HG02798 (cell line): ENCODE measurements around the gene CEP128.
A peak's percentile ranks its signal among the peaks of the same experiment; 100 is the strongest.

Experiments
- ATAC-seq: cut with Tn5 transposase; IDR thresholded peaks from one replicate; pipeline ENCODE4 v1.9.1; 2021; ENCODE audit warnings: mild to moderate bottlenecking; ENCODE audit not compliant: unreplicated experiment, poor library complexity

CEP128 gene

DNA sequence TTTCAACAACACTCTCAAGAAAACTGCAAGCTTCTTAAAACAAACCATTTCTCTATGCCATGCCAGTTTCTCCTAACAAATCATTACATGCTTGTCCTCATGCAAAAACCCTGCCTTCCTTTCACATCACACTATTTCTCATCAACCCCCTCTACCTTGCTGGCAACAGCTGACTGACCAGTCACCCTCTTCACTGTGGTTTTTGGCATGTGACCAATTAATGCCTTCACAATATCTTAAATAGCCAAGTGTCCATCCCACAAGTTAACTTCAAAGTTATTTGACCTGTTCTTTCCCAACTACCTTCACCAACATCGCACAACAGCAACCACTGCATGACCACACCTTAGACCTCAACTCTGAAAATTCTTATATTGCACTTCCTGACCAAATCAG is 159.6 kb downstream of the CEP128 start:
- ATAC-seq = no peak

DNA sequence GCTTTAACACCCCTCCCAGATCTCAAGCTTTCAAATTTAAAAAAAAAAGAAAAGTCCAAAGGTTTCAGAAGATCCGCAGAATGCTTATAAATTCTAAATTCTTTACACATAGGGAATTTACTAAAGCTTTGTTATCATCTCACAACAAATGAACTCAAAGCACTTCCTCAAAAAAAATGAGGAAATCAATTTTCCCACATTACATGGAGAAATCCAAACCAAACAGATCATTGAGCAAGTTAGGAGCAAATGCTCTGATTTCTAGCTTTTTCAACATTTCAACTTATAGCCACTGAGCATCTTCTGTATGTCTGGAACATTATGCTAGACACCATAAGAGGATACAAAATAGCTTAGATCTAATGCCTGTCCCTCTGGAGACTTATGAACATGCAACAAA is 161.0 kb downstream of the CEP128 start:
- ATAC-seq = no peak

DNA sequence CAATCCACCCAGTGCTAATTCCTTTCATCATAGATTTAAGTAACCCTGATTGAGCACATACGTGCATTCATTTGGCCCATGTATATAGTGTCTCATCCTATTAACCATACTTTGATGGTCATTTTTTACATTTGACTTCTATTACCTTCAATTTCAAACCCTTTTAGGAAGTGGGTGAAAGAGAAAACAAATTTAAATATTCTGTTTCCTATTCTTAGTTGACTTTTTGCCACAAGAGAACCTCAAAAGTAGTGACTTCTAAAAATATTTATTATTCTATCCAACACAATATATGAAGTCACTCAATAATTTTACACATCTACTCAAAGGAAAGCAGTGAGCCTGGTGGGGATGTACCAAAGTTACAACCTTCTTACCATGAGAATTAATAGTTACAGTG is 164.9 kb downstream of the CEP128 start:
- ATAC-seq = peak; percentile 43

DNA sequence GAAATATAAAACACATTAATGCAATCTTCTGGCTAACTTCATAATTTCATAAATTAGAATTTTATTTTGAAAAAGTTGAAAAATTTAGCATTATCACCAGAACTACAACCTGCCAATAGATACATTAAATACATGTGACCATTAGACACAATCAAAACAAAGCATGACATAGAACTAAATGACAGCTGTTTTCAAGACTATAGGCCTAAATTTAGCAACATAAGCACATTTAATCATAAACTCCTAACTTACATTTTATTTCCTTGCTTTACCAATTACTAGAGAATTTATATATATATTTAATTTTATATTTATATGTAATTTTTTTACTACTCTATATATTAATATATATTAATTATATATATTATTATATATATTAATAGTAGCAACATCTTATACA is 165.4 kb downstream of the CEP128 start:
- ATAC-seq = no peak

DNA sequence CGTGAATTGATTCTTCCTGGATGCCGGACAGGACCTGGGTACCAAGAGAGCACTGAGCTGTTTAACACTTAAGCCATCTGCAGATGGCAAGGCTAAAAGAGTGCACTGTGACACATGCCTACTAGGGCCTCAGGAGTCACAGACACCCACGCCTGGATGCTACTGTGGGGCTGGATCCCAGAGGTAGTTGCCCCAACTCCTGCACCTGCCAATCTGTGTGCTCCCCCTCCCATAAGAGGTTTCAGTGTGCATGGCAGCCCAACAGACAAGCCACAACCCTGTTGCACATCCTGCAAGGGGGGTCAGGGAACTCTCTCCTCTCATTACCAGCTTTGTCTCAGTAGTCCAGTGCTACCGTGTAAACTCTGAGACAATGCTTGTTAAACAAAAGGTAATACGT is 169.0 kb downstream of the CEP128 start:
- no peak for ATAC-seq

DNA sequence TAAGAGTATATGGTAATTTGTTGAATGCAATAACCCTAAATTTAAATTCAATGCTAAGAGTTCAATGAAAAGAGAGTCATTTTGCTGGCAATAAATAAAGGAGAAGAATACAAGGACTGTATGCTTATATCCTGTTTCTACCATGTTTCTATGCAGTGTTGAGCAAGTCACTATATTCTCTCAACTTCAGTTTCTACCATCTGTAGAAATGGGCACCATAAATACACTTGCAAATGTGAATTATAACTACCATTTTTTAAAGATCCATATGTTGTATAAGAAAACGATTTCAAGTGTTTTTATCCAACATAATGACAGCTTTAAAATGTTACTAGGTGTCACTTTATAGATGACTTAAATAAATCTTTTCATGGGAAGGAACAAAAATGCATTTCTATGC is 170.3 kb downstream of the CEP128 start:
- ATAC-seq = no peak

DNA sequence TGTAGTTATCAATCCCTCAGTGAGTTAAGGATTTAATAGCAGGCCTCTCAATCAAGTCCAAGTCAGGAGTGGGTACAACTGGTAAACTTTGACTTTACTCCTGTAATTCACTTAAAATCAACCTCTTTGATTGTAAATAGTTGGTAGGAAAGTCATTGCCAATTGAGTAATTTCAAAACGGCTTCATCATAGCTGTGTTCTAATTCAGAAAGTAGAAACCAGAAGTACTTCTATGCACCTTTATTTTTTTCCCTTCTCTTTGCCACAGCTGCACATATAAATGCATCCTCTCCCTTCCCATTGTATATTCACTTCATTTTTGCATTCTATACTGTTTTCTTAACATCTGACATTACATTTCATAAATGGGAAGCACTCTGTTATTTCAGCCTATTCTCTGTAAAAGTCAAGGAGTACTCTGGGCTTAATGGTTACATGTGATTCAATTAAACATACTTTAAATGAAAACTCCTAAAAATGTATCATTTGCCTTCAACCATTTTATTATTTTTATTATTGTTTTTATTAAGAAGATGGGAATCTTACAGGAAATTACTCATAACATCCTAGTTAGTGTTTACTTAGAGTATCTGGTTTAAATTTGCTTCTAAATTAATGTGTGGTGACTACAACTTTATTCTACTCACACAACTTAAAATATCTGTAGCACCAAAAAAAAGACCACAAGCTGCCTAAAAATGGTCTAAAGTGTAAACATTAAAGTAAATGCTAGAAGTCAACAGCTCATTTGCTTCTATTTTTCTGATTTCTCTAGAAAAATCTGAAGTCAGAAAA is 171.2 kb downstream of the CEP128 start:
- no peak for ATAC-seq

DNA sequence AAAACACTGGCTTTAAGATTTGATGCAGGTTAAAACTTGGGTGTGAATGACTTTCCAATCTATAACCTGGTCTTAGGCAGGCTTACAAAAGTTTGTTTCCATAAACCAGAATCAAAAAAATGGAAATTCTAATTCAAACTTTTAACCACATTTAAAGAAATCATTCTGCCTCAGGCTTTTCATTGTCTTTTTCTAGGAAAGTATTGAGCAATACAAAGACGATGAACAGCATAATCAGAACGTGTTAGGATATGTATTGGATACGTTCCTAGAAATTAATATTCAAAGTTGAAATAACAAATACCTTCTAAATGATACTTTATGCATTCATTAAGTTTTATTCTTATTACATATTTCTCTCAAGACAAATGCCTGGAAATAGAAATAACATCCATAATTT is 172.9 kb downstream of the CEP128 start:
- no peak for ATAC-seq

DNA sequence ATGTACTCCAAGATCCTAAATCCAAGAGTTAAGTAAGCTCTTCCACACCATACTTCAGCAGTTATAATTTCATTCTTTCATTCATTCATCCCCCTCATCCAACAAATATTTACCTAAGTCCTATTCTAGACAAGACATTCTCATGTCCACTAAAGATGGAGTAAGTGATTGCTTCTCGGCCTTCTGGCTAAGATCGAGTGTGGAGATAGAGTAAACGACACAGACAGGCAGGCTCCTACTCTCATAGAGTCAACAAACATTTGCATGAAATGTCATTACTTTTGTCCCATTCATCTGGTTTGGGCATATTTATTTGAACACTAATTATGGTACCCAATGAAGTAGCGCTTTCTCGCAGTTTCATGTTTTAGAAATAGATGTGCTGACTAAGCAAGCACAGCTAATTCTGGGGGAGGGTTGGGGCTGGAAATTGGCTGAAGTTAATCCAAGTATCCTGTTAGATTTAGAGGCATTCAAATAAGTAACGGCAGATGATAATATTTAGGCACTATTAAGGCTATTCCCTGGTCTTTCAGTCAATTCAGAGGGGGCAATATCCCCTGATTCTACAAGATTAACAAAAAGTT is 176.5 kb downstream of the CEP128 start:
- no peak for ATAC-seq

DNA sequence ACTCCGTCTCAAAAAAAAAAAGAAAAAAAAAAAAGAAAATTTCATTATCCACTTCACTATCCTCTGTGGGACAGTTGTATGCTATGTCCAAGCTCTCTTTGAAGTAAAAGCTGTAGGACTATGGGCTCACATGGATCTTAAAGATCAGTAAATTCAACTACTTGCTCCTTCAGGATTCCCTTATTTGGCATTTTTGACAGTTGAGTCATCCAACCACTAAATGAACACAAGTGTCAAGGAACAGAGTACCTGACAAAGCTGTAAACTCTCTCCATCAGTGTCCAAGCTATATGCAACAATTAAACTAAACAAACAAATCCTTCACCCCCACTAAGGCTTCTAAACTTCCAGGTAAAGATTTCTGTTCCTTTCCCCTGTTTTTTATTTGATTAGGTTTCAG is 177.0 kb downstream of the CEP128 start:
- ATAC-seq = no peak

DNA sequence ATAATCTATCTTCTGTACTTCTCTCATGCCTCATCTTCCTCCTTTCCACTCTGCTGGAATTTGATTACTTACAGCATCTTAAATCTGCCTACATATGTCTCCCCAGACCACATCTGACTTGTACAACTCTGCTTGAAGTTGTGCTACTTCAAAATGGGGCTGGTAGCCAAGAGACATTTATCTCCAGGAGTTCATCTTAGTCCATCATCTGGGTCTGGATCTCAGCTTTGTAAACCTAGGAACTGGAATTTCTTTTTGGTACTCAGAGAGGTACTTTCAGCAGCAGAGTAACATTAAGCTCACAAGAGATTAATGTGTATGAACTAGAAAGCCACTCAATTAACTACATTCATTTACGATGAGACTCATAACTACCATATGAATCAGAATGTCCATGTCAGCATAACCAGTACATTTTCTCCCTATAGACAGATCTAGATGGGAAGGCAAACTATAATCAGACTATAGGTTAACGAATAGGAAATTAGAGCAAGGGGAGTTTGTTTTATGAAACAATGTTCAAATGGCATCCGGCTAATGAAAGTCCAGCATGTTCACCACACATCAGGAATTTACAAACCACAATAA is 178.8 kb downstream of the CEP128 start:
- ATAC-seq = no peak

DNA sequence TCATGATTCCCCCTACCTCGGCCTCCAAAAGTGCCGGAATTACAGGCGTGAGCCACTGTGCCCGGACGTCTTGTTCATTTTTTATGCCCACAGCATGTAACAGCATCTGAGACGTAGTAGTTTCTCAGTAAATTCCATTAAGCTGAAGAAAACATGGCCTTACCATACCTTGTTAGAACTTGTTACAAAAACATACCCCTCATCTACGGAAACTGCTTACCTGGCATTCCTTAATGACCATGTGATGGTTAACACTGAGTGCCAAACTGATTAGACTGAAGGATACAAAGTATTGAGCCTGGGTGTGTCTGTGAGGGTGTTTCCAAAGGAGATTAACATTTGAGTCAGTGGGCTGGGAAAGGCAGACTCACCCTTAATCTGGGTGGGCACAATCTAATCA is 186.8 kb downstream of the CEP128 start:
- no peak for ATAC-seq

DNA sequence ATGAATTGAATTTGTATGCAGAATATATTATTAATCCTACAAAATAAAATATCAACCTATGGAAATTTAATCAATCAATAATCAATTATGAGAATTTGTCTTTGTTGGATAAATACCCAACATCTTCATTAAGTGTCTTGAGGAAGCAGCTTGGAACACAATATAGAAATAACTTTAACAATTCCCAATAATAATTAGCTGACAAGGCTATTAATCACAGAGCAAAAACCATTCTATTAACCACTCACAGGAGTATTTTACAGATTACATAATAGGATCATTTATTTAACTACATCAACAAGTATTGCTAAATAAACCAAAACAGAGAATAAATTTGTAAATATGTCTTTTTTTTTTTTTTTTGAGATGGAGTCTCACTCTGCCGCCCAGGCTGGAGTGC is 190.3 kb downstream of the CEP128 start:
- no peak for ATAC-seq

DNA sequence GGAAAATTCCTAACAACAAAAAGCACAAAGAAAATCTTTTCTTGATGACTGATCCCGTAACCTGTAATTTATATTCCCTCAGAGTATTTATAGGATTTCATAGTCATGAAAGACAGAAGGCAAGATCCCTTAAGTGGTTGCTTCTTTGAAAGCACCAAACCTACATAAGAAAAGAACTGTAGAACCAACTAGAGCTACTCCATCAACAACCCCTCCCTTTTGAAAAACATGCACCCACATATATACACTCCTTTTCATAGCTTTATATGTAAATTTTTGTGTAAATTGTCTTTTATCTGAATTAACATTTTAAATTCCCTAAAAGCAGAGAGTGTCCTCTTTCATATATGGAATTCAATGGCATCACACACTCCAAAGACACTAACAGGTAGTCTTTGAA is 215.3 kb downstream of the CEP128 start:
- ATAC-seq = no peak

DNA sequence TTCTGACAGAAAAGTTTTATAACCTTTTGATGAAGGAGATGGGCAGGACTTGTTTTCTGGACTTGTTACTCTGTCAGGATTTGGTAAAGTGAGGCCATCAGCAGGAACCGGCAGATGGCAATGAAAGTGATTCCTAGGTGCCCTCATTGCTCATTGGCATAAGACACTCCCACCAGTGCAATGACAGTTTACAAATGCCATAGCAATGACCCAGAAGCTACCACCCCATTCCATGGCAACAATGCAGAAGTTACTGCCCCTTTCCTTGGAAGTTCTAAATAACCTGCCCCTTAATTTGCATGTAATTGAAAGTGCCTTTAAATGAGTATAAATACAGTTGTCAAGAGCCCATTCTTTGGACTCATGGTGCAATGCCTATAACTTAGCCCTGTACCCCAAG is 222.6 kb downstream of the CEP128 start:
- ATAC-seq = no peak

DNA sequence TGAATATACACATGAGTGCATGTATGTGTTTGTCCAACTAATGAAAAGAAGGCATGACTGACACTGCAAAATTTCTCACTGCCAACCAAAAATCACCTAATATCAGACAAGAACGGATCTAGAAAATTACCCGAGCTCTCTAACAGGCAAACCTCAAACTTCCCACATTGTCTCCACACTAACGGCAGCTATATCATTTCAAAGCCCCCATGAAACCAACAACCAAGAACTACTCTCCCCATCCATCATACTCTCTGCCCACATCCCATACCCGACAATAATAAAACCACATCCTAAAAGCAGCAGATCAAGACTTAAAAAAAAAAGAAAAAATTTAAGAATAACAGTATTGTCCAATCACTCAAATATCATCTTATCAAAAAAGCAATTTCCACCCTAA is 227.1 kb downstream of the CEP128 start:
- ATAC-seq = no peak

DNA sequence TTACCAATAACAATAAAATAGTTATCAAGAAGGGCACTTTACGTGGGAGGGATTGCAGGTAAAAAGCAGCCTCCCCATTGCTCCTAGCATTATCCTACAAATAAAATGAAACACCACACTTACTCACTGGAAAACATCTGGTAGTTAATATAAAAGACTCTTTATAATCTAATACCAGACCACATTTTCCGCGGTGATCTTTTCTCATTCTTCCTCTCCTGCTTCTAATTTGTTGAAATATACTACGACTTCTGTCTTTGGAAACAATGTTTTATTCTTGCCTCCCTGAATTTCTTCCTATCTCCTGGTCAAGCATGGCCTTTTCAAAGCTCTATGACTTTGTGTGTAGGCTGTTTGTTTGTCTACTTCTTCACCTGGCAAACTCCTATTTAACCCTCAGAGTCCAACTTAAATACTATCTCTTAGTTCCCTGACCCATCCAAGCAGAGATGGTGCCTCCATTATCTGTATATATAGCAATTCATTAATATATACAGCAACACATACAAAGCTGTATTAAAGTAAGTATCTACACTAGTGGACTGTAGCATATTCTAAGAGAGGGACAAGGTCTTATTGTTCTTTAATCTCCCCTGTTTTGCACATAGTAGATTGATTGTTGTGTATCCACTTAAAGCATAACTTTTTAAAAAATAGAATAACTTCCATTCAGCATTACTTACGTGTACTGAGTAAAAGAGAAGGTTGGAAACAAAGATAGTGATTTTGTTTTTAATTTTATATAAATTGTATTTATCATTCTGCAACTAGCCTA is 228.3 kb downstream of the CEP128 start:
- ATAC-seq = no peak

DNA sequence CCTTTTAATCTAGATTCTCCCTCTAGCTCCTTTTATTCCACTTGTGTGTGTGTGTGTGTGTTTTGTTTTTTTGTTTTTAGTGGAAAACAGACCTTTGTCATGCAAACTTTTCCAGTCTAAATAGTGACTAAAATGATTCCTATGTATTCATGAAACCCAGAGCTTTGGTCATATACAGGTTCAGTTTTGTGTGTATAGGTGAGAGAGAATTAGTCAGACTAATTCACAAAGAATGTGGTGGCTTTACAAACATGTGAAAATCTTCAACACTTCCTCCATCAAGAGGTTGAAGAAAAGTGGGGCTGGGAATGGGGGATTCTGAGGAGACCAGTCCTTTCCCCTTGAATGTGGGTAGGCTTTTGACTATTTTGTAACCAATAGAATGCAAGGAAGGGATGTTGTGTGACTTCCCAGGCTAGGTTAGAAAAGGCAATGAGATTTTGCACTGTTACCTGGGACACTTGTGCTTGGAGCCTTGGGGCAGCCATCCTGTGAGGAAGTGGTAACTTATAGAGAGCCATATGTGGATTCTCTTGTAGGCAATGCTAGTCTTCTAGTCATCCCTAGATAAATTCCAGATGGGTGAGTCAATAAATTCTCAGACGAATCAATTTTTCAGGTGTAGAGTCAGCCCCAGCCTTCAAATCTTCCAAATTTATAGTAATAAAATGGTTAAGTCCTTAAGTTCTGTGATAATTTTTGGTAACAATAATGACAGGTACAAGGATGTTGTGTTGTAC is 236.1 kb downstream of the CEP128 start:
- no peak for ATAC-seq

DNA sequence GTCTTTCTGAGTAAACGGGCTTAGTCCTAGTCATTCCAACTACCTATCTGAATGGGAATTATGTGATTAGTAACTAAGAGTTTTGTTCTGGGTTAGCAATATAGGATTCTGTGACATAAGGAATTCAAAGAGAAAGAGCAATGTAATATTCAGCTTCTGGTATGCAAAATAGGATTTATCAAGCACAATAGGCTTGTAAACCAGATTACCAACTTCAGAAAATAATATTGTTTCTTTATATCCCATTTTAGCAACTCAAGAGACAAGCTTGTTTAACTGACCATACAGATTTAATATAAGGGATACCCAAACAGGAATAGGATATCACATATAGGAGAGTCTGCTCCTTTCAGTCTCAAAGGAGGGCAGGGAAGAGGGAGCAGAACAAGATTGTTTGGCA is 240.9 kb downstream of the CEP128 start:
- no peak for ATAC-seq

DNA sequence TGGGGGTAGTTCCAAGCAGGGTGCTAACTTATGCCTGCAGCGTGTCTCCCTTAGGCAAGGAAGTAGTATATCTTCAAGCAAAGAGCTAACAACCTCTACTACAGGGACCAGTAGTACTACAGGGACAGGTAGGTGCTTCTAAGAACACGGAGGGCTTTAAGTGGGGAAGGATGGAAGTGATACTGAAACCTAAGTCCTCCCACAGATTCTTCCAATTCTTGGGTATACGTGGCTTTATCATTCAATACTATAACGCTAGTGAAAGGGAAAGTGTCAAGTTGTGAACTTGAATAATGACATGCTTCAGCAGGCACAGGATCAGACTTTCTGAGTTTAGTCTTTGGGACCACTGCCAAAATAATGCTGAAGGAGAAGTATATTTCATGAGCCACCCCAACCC is 241.7 kb downstream of the CEP128 start:
- ATAC-seq = no peak

DNA sequence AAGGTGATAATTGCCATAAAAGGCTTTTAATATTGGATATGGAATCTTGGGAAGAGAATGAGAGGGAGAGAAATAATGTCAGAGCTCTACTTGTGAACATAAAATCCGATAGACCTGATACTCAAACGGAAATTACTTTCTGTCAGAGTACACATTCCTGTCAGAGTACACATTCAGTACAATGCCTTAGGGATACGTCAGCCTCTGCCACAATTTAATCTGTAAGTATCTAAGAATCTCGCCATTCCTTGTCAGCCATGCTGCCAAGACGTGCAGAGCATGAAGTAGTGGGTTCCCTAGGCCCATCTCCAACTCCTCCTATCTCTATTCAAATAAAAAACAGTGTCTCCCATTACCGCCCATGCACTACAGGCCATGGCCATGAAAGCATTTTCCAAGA is 242.6 kb downstream of the CEP128 start:
- no peak for ATAC-seq
